Stimulated activated CD8-positive, alpha-beta memory T cell treated with anti-CD3 and anti-CD28 coated beads, Interleukin-2, amount 100 ng/mL, for 48 hours (primary cell): ENCODE measurements around the gene HGFAC.
A peak's percentile ranks its signal among the peaks of the same experiment; 100 is the strongest.
"Not testable (repeated sequence)": the region's sequence is repeated elsewhere in the genome, so short reads cannot be mapped to it uniquely, and the experiment has no call there.

Experiments used
- DNase-seq, 2 donors: peaks; one replicate each; pipeline ENCODE4 v3.0.0-alpha.2; 2020; ENCODE audit warnings: low read depth in 2 of 2

Gene HGFAC

DNA sequence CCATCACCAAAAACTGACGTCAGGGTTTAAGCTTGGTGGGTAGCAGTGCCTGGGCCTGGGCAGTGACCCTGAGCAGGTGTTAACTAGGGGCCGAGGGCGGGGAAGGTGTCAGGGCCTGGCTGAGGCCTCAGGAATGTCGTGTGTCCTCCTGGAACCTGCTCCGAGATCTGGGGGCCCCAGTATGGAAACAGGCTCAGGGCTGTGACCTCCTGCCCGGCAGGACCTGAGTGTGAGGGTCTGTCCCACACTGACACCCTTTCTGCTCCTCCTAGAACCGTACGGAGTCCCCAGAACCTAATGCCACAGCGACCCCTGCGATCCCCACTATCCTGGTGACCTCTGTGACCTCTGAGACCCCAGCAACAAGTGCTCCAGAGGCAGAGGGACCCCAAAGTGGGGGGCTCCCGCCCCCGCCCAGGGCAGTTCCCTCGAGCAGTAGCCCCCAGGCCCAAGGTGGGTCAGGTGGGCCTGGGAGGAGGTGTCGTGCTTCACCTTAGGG lies 741 bp downstream of the HGFAC start:
- no peak for DNase-seq

DNA sequence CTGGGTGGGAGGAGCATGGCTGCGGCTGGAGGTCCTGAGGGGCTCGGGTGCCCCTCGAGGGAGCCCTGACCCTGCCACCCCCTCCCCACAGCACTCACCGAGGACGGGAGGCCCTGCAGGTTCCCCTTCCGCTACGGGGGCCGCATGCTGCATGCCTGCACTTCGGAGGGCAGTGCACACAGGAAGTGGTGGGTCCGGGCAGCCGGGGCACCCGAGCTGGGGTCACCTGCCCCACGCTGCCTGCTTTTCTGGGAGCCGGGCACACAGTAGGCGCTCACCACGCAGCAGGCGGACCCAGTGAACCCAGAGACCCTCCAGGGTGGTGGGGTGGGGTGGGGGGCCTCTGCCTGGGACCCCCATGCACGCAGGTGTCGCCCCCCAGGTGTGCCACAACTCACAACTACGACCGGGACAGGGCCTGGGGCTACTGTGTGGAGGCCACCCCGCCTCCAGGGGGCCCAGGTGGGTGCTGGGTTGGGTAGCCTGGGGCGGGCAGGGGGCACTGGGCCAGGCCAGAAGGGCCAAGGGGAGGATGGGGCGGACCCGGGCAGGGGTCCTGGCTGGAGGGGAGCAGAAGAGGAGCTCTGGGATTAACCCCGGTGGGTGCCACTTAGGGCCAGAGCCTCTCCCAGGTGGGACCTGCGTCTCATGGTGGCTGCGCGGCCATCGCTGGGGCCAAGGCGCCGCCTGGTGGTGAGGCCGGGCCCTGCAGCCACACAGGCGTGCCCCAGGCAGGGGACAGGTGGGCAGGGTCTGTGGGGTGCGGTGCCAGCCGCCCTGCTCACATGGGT lies 1.4 kb downstream of the HGFAC start:
- DNase-seq: peak; percentile 57 to 62

DNA sequence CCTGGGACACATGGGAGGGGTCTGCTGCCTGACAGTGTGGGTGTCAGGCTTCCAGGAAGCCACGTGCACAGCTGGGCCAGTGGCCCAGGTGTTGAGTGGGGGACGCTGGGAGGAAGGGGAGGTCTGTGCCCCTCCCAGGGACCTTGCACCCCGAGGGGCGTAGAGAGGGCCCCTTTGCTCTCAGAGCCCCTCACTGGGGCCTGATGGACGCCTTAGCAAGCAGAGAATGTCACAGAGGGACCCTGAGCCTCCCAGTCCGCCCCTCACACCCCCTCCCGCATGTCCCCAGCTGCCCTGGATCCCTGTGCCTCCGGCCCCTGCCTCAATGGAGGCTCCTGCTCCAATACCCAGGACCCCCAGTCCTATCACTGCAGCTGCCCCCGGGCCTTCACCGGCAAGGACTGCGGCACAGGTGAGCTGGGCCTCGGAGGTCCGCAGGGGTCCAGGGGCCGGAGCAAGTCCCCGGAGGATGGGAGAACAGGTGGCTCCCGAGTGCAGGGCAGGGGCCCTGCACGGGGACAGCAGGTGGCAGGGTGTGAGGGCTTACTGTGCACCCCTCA lies 2.1 kb downstream of the HGFAC start:
- DNase-seq: no peak

DNA sequence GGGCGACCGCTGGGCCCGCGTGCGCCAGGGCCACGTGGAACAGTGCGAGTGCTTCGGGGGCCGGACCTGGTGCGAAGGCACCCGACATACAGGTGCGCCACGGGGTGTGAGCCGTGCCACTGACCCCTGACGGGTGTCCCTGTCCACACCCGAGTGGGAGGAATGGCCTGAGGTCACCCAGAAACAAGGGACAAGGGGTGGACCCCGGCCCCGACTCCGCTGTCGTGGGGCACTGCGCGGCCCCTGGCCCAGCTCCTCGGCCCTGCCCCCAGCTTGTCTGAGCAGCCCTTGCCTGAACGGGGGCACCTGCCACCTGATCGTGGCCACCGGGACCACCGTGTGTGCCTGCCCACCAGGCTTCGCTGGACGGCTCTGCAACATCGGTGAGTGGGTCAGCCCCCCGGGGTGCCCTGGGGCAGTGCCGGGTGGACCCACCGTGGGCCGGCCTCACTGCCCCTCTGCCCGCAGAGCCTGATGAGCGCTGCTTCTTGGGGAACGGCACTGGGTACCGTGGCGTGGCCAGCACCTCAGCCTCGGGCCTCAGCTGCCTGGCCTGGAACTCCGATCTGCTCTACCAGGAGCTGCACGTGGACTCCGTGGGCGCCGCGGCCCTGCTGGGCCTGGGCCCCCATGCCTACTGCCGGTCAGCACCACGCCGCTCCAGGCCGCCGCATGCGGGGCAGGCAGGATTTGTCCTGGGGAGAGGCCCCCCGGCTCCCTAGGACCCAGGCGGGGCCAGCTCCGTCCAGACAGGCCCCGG lies 2.8 kb downstream of the HGFAC start:
- DNase-seq: no peak

DNA sequence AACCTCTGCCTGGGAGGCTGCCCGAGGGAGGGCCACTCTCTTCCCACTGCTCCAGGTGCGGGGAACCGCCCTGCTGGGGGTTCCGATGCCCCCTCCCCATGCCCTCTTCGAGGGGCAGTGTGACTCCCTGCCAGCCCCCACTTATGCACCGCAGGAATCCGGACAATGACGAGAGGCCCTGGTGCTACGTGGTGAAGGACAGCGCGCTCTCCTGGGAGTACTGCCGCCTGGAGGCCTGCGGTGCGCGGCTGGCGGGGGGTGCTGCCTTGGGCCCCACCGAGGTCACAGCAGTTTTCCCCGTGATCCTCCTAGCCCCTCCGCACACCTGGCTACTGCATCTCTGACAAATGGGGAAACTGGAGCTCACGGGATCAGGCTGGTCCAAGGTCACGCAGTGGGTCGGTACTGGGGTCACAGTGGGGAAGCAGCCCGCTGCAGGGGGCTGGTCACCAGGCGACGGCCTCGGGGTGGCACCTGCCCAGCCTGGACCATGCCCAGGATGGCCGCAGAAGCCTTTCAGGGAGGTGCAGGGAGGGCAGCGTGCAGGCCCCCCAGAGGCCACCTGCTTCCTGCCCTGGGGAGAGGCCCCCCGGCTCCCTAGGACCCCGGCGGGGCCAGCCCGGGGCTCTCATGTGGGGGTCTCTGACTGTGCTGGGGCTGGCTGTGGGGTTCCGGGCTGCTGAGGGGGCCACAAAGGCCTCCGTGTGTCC lies 3.5 kb downstream of the HGFAC start:
- no peak for DNase-seq

DNA sequence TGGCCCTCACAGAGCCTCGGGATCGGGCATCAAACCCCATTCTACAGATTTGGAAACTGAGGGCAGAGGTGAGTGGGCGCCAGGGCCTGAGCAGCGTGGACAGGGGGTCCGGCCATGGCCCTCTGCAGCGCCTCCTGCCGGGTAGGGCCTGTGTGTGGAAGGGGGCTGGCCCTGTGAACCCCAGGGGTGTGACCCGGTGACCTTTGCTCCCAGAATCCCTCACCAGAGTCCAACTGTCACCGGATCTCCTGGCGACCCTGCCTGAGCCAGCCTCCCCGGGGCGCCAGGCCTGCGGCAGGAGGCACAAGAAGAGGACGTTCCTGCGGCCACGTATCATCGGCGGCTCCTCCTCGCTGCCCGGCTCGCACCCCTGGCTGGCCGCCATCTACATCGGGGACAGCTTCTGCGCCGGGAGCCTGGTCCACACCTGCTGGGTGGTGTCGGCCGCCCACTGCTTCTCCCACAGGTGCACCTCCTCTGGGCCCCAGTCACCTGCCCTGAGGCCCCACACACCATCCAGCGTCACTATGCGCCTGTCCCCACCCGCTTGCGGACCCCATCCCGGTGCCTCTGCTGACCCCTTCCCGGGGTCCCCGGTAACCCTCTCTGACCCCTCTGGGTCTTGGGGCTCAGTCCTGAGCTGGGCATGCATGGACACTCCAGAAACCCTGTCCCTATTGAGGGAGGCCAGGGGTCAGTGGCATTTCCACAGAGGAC lies 4.2 kb downstream of the HGFAC start:
- no peak for DNase-seq

DNA sequence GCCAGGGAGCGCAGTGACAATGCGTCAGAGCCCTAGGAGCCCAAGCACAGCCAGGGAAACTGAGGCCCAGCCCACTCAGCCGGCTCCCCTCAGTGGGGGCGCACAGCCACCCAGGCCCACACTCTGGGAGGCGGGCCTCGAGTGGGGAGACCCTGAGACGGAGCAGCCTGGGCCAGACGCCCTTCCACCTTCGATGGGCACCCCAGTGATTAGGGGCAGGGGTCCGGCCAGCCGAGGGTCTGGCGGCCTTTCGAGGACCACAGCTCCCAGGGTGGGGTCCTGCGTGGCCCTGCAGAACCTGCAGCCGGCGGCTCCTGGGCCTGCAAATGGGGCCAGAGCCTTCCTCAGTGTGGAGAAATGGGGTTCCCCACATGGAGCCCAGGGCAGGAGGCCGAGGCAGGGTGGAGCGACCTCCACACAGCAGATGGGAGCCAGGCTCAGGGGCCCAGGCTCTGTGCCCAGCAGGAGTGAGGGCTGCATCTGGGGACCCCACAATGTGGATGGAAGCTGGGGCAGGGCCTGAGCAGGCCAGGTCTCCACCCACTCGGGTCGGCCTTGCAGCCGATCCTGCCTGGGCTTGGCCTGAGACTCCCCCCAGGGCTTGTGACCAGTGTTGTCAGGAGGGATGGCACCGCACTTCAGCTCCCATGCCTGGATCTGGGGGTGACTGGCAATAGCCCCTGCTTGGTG lies 5.0 kb downstream of the HGFAC start:
- no peak for DNase-seq

DNA sequence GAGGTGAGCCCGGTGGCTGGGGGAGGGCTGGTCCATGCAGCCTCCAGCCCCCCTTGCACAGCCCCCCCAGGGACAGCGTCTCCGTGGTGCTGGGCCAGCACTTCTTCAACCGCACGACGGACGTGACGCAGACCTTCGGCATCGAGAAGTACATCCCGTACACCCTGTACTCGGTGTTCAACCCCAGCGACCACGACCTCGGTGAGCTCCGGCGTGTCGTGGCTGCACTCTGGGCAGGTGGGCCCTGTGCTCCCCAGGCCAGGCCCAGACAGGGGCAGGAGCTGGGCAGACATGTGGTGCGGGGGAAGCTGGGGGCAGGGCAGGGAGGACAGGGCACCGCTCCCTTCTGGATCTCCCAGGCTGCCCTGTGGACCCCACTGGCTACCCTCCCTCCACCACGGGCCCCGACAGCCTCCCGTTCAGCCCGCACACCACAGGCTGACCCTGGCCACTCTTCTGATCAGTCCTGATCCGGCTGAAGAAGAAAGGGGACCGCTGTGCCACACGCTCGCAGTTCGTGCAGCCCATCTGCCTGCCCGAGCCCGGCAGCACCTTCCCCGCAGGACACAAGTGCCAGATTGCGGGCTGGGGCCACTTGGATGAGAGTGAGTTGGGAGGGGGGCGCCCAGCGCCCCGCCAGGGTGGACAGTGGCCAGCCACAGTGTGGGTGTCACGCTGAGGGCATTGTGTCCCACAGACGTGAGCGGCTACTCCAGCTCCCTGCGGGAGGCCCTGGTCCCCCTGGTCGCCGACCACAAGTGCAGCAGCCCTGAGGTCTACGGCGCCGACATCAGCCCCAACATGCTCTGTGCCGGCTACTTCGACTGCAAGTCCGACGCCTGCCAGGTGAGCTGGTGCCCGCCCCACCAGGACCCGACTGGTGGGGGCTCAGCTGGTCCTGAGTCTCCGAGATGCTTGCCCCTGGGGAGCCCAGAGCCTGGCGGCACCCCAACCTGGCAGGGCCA lies 5.9 kb downstream of the HGFAC start:
- DNase-seq: no peak

DNA sequence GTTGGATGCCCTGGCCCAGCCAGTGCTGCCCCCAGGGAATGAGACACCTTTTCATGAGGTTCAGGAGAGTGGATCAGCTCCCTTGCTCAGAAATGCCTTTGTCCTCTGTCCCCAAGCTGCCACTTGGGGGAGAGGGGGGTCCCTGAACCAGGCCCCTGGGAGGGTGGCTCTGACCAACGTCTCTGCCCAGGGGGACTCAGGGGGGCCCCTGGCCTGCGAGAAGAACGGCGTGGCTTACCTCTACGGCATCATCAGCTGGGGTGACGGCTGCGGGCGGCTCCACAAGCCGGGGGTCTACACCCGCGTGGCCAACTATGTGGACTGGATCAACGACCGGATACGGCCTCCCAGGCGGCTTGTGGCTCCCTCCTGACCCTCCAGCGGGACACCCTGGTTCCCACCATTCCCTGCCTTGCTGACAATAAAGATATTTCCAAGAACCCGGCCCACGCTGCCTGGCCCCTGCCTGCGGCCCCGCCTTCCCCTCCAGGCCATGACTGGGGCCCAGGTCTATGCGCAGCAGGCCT lies 7.3 kb downstream of the HGFAC start:
- DNase-seq: no peak

DNA sequence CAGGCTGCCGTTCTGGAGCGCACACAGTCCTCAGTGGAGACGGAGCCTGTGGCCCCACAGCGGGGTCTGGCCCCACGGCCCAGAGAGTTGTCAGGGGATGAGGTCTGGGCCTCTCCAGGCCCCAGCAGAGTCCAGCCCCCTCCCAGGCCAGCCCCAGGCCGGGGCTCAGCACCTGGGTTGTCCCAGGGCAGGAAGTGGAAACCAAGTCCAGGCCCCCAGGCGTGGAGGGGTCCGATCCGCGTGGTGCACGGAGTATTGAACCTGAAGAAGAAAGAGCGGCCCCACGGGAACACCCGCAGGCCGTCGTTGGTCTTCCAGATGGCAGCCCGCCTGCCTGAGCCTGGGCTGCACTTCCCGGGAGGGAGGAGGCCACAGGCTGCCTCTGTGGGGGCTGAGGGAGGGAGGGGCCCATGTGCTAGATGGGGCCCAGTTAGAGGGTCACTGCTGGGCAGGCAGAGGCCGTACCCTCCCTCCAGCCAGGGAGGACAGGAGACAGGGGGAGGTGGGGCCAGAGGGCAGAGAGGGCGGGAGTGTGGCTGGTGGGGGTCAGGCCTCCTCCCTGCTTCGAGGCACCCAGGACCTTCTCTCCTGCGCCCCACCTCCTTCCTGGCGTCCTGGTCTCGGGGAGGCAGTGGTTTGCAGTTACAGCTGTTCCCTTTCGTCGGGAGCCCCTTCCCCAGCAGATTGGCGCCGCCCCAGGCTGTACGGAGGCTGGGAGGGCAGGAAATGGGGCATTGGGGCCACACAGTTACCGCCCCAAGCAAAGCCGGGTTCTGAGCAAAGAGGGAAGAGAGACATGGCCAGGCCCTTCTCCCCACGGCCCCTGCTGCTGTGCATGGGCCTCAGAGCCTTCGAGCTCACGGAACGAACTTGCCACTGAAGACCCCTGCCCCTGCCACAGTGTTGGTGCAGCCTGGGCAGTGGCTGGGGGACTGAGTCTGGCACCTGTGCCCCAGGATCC lies 8.1 kb downstream of the HGFAC start:
- DNase-seq: no peak

DNA sequence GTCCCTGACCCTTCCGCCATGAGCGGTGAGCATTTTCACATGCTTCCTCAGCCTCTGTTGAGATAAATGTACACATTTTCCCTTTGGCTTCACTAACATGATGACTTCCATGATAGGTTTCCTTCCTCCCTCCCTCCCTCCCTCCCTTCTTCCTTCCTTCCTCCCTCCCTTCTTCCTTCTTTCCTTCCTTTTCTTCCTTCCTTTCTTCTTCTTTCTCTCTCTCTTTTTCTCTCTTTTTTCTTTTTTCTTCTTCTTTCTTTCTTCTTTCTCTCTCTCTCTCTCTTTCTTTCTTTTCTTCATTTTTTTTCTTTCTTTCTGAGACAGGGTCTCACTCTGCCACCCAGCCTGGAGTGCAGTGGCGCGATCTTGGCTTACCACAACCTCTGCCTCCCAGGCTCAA lies 8.9 kb downstream of the HGFAC start:
- DNase-seq: no peak

DNA sequence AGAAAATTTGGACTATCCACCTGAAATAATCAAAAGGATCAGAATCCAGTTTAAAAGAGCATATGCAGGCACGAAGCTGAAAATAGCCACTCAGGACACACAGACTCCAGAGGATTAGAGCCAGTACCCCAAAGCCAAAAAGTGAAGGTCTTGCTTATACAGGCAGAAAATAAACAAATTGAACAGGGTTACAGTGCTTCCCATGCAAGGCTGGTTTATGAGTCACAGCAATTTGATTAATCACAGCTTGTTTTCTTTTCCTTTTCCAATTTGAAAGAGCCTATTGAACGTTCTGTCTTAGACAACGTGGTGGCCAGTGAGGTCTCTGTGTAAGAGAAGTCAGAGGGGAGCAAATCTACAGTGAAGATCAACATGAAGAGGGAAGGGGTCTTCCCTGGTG lies 10.2 kb downstream of the HGFAC start:
- no peak for DNase-seq

DNA sequence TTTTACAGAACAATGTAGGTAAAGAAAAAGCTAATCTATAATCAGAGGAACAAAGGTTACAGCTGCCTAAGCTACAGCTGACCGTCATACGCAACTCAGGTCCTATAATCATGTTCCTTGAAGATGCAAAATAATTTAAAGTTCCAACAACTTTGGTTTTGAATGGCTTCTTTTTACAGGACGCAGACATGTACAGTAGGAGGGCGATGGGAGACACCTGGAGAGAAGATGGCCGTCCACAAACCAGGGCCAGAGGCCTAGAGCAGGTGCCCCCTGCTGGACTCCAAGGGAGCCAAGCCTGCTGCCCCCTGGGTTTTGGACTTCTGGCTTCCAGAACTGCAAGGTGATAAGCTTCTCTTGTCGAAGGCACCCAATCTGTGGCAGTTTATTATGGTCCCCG lies 10.6 kb downstream of the HGFAC start:
- no peak for DNase-seq

DNA sequence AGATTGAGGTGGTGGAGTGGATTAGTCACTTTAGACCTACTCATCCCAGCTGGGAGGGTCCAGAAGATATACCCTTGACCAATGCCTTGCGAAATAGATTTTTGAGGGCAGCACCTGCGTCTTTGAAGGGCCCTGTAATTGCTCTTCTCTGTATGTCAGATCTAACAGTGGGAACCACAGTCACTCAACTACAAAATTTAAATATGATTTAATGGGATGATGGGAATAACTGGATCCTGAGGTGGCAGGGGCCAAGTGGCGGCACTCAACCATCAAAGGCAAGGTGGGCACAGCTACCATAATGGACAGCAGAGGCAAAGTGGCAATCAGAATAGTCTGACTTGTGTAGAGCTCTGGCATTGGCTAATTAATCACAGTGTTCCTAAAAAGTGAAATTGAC lies 13.8 kb downstream of the HGFAC start:
- DNase-seq: not testable (repeated sequence)

DNA sequence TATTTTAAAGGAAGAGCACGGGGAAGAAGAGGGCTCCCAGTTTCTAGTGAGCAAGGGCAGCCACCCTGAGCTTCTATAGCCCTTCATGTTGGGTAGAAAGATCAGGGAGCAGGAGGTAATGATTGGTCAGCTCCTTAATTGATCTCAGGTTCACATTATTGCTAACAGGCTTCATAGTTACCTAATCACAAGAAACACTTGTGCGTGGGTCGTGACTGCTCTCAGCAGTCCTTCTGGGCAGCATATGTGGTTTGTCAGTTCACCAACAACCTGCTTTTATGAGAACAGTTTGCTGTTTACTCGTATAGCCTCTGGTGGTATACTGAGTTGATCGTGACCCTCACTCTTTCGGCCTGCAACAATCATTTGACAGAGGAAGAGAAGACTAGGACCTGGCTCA lies 16.6 kb downstream of the HGFAC start:
- no peak for DNase-seq

DNA sequence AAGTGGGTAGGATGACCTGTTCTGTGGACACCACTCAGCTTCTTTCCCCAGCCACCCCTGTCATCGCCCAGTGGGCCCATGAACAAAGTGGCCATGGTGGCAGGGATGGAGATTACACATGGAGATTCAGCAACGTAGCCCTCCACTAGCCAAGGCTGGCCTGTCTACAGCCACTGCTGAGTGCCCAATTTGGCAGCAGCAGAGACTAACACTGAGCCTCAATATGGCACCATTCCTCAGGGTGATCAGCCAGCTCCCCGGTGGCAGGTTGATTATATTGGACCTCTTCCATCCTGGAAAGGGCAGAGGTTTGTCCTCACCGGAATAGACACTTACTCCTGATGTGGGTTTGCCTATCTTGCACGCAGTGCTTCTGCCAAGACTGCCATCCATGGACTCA lies 17.4 kb downstream of the HGFAC start:
- not testable (repeated sequence) for DNase-seq

DNA sequence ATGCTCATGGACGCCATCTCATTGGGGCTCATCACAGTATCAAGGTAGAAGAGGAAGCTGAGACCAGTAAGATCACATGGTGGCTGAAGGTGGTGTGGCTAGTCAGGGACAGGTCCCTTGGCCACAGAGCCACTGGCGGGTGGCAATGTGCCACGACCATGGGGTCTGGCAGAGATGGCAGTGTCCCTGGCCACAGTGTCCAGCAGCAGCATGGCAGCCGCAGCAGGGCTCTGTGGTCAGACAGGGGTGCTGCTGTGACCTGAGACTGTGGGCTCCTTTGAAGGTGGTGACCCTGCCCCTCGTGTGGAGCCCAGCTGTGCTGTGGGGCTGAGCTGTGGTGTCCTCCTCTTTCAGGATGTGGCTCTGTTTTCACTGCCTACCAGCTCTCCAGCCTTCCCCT lies 19.2 kb downstream of the HGFAC start:
- DNase-seq: no peak
